ENCODE data around the gene GPR87. TPM values are rescaled to one million over a fixed set of nuclear protein-coding genes. Genes with fewer than 3 reads are reported as not detected.

The GPR87 gene
- total RNA-seq, 2 donors from 2014 or later, result 3.2 to 5.0 TPM

DNA sequence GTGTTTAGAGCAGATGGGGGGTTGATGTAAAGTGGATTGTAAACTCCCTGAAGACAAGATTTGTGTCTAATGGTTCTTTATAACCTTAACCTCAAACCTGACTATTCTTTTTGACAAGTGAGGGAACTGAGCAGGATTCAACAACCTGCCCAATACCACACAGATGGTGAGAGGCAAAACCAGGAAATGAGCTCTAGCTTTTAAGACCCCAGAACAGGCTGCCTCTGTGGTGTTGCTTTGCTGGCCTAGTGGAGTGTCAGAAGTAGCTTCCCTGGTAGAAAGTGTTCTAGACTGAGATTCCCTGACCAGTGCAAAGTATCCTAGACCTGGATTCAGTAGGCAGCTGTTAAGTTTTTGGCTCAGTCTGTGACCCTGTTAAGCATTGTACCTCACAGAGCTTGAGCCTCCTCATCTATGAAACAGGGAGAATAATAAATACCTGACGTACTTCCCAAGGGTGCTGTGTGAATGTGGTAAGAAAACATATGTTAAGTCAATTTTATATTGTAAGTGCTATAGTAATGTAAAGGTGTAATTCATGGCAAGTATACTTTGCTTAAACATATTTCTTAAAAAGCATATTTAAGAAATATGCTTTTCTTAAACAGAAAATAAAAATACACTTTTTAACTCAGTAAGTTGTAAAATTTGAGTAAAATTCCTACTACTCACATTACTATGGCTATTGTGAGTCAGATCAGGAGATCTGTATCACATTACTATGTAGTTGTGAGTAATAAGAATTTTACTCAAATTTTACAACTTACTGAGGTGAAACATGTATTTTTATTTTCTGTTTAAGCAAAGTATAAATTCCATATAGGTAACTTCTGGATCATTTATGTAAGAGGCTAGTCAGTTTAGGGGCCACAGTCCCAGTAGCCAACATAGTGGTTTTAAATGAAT, 8.8 kb downstream of the GPR87 start:
- H3K27me3 Mint-ChIP-seq, result peaks cover 5% of the 10 kb centered on the region
- peak overlapping the region; percentile 93 for H3K27ac Mint-ChIP-seq
- peaks cover 7% of the 10 kb centered on the region for H3K36me3 Mint-ChIP-seq (ENCODE audit: low read depth)
- H3K4me1 Mint-ChIP-seq, result peaks cover 34% of the 10 kb centered on the region
- ATAC-seq (replicated peaks), result peak; percentile 46
- H3K4me3 Mint-ChIP-seq, result peak overlapping the region; percentile 69
- H3K9me3 Mint-ChIP-seq, result no peaks in the 10 kb centered on the region

DNA sequence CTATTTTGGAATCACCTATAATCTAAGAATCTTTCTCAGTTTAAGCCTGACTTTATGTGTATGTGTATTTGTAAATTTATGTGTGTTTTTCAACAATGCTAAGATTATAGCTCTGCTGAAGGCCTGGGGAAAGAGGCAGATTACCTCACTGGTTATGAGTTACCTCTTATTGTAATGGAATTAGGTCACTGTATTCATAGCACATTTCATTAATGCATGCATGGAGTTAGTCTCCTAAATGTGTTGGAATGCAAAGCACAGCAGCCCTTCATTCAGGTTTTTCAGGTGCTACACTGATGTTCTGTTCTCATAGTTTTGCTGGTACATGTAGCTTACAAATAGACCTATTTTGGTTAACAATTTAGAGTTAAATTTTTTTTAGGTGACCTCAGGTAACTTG, 9.5 kb downstream of the GPR87 start:
- peaks cover 9% of the 10 kb centered on the region for H3K27me3 Mint-ChIP-seq

DNA sequence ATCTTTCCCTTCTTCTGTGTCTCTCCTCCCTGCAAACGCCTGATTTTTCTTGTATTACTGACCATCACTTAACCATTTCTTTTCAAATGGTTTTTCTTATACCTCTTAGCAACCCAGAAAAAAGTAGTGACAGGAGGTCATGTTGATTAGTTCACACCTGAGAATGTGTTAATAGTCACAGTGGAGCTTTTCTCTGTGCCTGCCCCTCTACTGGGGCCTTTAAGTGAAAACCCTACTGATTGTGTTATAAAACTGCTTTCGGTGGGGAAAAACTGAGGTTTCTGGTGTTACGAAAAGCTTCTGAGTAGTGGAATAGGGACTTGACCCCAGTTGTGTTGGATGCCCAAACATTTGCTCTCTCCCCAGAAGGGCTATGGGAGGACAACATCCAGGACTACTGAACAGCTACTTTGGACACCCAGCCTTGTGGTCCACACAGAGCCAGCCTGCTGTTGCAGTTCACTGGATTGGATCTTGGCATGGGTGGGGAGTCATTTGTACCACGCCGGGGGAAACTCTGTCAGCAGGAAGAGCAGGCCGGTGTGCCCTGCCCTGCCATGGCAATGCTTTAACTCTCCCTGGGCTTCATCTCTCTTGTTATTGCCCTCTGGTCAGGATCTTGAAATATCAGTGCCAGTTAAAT, 10.3 kb downstream of the GPR87 start:
- ATAC-seq (replicated peaks), result no peak
- Mint-ChIP-seq H3K4me3 (peak overlapping the region; percentile 69), H3K4me1 (peaks cover 45% of the 10 kb centered on the region), H3K27ac (peak overlapping the region; percentile 93), H3K9me3 (no peaks in the 10 kb centered on the region), H3K36me3 (ENCODE audit: low read depth) (peaks cover 7% of the 10 kb centered on the region), H3K27me3 (peaks cover 9% of the 10 kb centered on the region)

More for the DNA sequence above, 9.5 kb downstream of the GPR87 start:
- Mint-ChIP-seq H3K4me1 (peaks cover 39% of the 10 kb centered on the region), H3K4me3 (peak overlapping the region; percentile 69), H3K27ac (peak overlapping the region; percentile 93), H3K36me3 (ENCODE audit: low read depth) (peaks cover 7% of the 10 kb centered on the region), H3K9me3 (no peaks in the 10 kb centered on the region)
- ATAC-seq (replicated peaks), result no peak

DNA sequence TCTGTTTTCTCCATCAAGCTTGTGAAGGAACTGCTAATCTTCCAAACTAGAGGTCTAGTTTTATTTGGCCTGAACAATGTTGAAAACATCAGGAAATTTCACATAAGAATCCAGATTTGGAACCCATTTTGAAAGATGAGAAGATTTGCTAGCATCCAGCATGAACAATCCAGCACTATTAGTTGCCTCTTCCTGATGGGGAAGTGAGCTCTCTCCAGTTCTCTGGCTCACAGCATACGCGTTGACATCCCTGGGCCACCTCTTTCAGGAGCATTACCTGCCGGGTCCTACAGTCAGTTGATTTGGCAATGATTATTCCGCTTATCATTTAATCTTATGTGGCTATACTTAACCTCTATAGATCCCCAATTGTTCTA, 10.9 kb downstream of the GPR87 start:
- Mint-ChIP-seq H3K4me1 (peaks cover 45% of the 10 kb centered on the region), H3K27me3 (peaks cover 9% of the 10 kb centered on the region), H3K9me3 (no peaks in the 10 kb centered on the region), H3K36me3 (ENCODE audit: low read depth) (peaks cover 7% of the 10 kb centered on the region), H3K27ac (peak overlapping the region; percentile 93), H3K4me3 (peak overlapping the region; percentile 69)
- ATAC-seq (replicated peaks), result no peak

DNA sequence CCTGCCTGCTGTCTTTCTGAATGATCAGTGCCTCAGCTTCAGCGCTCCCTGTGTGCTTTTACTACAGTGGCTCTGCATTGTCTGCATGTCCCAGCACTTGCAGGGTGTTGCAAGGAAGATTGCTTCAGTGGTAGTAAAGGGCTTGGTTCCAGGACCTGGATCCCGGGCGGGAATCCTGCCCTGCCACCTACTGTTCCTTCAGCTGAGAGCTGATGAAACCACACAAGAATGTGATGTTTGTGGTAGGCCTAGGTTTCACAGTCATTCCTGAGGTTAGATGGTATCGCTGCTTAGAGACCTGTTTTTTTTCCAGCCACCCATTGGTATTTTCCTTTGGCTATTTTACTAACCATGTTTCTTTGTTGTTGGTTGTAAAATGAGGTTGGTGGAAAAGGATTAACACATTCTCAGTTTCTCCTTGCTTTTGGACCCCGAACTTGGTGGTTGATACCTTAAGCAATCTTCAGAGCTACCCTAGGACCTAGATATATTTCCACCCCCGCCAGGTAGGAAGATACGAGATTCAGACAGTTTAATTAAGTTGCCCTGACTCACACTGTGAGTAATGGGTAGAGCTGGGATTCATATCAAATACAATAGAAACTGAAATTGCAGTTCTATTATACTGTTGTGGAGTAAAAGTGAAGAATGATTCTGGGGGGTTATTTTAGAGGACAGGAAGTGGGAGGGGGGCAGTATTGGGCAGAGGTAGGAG, 11.4 kb downstream of the GPR87 start:
- Mint-ChIP-seq H3K4me3 (peak overlapping the region; percentile 69), H3K27ac (peak overlapping the region; percentile 93), H3K27me3 (peaks cover 12% of the 10 kb centered on the region), H3K9me3 (no peaks in the 10 kb centered on the region), H3K36me3 (ENCODE audit: low read depth) (peaks cover 7% of the 10 kb centered on the region), H3K4me1 (peaks cover 45% of the 10 kb centered on the region)
- peak; percentile 76 for ATAC-seq (replicated peaks)

DNA sequence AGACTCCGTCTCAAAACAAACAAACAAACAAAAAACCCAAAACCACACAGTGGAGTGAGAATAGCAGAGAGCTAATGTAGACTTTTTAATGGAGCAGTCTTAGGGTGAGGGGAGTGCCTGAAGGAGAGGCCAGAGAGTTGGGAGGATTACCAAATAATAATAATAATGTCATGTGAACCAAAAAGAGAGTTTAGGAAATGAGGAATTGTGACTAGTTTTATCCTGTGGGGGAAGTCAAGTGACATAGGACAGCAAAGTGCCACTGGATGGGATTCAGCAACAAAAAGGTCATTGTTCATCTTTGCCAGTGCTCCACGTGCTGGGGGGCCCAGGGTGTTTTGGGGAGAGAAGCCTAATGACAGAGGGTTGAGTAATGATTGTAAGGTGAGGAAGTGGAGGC, 12.9 kb downstream of the GPR87 start:
- peak overlapping the region; percentile 35 for H3K4me3 Mint-ChIP-seq
- peaks cover 44% of the 10 kb centered on the region for H3K4me1 Mint-ChIP-seq
- no peaks in the 10 kb centered on the region for H3K9me3 Mint-ChIP-seq
- peaks cover 7% of the 10 kb centered on the region for H3K36me3 Mint-ChIP-seq (ENCODE audit: low read depth)
- H3K27me3 Mint-ChIP-seq, result peaks cover 12% of the 10 kb centered on the region
- peak overlapping the region; percentile 29 for H3K27ac Mint-ChIP-seq
- ATAC-seq (replicated peaks), result no peak

DNA sequence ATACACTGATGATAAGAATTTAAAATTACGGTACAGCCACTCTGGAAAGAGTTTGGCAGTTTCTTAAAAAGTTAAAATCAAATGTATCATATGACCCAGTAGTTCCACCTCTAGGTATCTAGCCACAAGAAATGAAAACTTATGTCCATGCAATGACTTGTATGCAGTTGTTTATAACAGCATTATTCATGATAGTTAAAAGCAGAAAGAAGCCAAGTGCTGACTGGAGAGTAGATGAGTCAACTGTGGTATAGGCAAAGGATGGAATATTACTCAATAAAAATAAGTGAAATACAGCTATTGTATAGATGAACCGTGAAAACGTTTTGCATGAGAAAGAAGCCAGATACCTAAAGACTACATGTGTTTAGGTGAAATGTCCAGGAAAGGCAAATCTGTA, 14.8 kb downstream of the GPR87 start:
- H3K9me3 Mint-ChIP-seq, result no peaks in the 10 kb centered on the region
- peak overlapping the region; percentile 56 for H3K27ac Mint-ChIP-seq
- peak overlapping the region; percentile 35 for H3K4me3 Mint-ChIP-seq
- peaks cover 7% of the 10 kb centered on the region for H3K36me3 Mint-ChIP-seq (ENCODE audit: low read depth)
- peak; percentile 64 for ATAC-seq (replicated peaks)
- peaks cover 39% of the 10 kb centered on the region for H3K4me1 Mint-ChIP-seq
- peaks cover 19% of the 10 kb centered on the region for H3K27me3 Mint-ChIP-seq

DNA sequence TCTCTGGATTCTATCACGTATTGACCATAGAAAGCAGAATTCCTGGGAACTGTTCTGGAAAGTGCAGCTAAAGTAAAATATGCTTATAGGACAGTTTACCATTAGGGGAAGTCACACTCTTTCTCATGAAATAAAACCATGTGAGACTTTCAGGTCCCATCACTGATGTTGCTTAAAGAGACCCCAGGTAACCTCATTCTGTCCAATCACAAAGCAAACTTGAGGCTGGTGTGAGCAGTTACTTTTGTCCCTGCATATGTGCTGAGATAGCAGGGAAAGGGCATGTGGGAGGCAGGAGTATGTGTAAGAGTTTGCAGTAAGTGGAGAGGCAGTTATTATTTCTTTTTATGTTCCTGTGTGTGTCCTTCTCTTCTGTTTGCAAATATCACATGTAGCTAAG, 16.1 kb downstream of the GPR87 start:
- H3K36me3 Mint-ChIP-seq (ENCODE audit: low read depth), result peaks cover 7% of the 10 kb centered on the region
- H3K9me3 Mint-ChIP-seq, result no peaks in the 10 kb centered on the region
- peaks cover 27% of the 10 kb centered on the region for H3K4me1 Mint-ChIP-seq
- peak overlapping the region; percentile 4 for H3K4me3 Mint-ChIP-seq
- peak overlapping the region; percentile 34 for H3K27ac Mint-ChIP-seq
- H3K27me3 Mint-ChIP-seq, result peaks cover 19% of the 10 kb centered on the region
- ATAC-seq (replicated peaks), result no peak

DNA sequence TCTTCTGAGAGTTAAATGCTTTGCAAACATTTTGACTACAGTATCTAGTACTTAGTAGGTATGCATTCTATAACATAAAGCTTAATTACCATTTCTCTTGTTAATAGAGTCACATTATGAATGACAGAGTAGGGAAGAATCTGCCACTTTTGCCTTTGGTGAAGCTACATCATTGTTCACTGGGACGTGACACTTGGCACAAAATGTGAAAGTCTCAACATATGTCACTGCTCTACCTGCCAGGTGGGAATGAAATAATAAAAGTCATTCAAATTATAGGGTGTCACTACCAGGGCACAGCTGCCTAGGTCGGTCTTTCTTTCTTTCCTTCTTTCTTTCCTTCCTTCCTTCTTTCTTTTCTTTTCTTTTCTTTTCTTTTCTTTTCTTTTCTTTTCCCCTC, 17.6 kb downstream of the GPR87 start:
- H3K36me3 Mint-ChIP-seq (ENCODE audit: low read depth), result peaks cover 5% of the 10 kb centered on the region
- H3K27me3 Mint-ChIP-seq, result peaks cover 19% of the 10 kb centered on the region
- H3K27ac Mint-ChIP-seq, result no peak overlapping the region
- H3K4me1 Mint-ChIP-seq, result peaks cover 19% of the 10 kb centered on the region
- H3K9me3 Mint-ChIP-seq, result no peaks in the 10 kb centered on the region
- no peak for ATAC-seq (replicated peaks)
- H3K4me3 Mint-ChIP-seq, result no peak overlapping the region

DNA sequence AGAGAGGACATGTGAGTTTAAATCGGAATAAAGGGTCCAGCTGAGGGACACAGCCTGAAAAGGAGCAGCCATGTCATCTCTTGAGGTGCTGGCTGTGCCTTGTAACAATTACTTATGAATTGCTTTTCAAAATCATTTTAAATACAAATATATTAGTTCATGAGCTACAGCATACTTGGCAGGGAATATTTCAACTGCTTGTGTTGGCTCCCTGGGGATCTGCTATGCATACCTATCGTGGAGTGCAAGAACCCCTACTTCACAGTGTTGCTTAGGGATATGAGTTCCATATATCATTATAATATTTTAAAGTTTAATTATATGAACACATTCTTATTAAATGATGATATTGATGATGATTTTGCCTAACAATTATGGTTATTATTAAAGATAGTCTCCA, 19.2 kb downstream of the GPR87 start:
- H3K4me1 Mint-ChIP-seq, result peaks cover 6% of the 10 kb centered on the region
- H3K36me3 Mint-ChIP-seq (ENCODE audit: low read depth), result no peaks in the 10 kb centered on the region
- no peak overlapping the region for H3K27ac Mint-ChIP-seq
- H3K27me3 Mint-ChIP-seq, result peaks cover 11% of the 10 kb centered on the region
- H3K4me3 Mint-ChIP-seq, result no peak overlapping the region
- ATAC-seq (replicated peaks), result no peak
- H3K9me3 Mint-ChIP-seq, result no peaks in the 10 kb centered on the region

DNA sequence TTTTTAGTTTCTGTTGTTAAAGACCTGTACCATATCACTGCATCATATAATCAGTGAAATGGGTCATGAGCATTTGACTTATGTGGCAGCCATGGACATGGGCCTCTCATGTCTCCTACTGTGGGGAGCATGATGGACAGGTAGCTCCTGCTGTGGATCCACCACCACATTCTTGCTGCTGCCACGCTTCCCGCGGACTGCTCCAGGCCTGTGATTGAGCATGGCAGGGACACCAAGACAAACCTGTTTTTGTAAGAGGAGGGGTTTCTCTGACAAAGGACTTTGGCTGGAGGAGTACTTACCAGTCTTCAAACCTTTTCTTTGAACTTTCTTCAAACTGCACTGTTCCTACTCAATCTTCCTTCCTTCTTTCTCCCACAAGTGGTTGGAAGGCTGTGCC, 20.4 kb downstream of the GPR87 start:
- Mint-ChIP-seq H3K27ac (no peak overlapping the region), H3K36me3 (ENCODE audit: low read depth) (no peaks in the 10 kb centered on the region)

DNA sequence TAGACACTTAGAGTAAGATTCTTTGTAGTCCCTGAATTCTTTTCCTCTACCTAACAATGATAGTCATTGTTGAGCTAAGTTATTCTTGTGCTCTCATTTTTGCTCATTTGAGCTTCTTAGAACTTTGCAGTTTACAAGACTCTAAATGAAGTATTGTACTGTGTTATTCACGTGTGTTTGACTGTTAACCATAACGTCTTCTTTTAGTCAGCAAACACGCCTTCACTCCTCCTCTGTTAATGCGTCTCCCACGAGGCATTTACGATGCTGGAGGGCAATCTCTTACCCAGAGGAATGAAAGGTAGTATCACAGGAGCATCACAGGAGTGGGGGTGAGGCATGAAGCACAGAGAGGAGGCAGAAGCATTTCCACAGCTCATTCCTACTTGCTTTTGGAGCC, 23.5 kb downstream of the GPR87 start:
- Mint-ChIP-seq H3K27me3 (peaks cover 4% of the 10 kb centered on the region), H3K27ac (no peak overlapping the region), H3K9me3 (no peaks in the 10 kb centered on the region), H3K36me3 (ENCODE audit: low read depth) (no peaks in the 10 kb centered on the region), H3K4me3 (no peak overlapping the region), H3K4me1 (no peaks in the 10 kb centered on the region)
- peak; percentile 46 for ATAC-seq (replicated peaks)

More for the DNA sequence above, 20.4 kb downstream of the GPR87 start:
- Mint-ChIP-seq H3K4me1 (no peaks in the 10 kb centered on the region), H3K27me3 (peaks cover 11% of the 10 kb centered on the region), H3K4me3 (no peak overlapping the region), H3K9me3 (no peaks in the 10 kb centered on the region)
- ATAC-seq (replicated peaks), result no peak

DNA sequence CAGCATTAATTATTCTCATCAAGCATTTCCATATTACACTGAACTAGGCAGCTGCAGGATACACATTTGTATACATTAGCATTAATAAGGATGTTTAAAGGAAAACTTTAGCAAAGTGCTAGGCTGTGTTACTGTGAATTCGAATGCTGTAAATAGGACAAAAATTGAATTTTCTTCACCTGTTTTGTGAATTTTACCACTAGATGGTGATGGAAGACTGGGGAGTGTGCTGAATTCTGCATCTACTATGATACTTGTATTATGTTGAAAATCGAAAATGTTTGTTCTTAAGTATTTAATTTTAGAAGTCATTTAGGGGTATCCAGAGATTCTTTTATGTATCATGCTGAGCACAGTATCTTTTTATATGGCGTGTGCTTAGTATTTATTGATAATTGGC, 25.9 kb downstream of the GPR87 start:
- H3K27ac Mint-ChIP-seq, result no peak overlapping the region
- H3K4me1 Mint-ChIP-seq, result peaks cover 4% of the 10 kb centered on the region
- H3K36me3 Mint-ChIP-seq (ENCODE audit: low read depth), result no peaks in the 10 kb centered on the region
- H3K27me3 Mint-ChIP-seq, result no peaks in the 10 kb centered on the region
- no peak for ATAC-seq (replicated peaks)
- H3K4me3 Mint-ChIP-seq, result no peak overlapping the region
- H3K9me3 Mint-ChIP-seq, result no peaks in the 10 kb centered on the region

DNA sequence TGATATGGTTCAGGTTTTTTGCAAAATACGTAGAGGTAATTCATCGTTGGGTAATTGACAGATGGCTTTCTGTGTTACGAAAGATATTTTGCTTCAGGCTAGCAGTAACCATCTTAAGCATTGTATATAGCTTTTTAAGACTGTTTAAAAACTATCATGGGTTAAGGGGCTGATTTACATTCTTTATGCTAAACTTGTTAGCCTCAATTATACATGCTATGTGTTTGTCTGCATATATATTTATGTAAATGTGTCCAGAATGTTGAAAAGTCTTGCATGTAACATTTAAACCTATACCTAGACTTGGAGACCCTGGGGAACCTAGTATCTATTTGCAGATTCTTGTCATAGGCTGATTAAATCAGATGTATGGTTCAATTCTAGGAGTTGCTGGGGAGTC, 27.2 kb downstream of the GPR87 start:
- no peak overlapping the region for H3K4me3 Mint-ChIP-seq
- no peaks in the 10 kb centered on the region for H3K36me3 Mint-ChIP-seq (ENCODE audit: low read depth)
- H3K4me1 Mint-ChIP-seq, result peaks cover 4% of the 10 kb centered on the region
- no peaks in the 10 kb centered on the region for H3K27me3 Mint-ChIP-seq
- no peaks in the 10 kb centered on the region for H3K9me3 Mint-ChIP-seq
- ATAC-seq (replicated peaks), result no peak
- no peak overlapping the region for H3K27ac Mint-ChIP-seq
